BJ (cell line): Measurements from ENCODE around the gene PLEKHJ1. TPM values are rescaled to one million over a fixed set of nuclear protein-coding genes. Genes with fewer than 3 reads are reported as not detected.

ENCODE experiments used
- CTCF ChIA-PET: fragments of 350-600 bp; formaldehyde crosslinking; extraction: SDS; loops from one replicate; lab custom pipeline; 2021; ENCODE audit warnings: antibody characterized with exemption, inconsistent platforms; lab: Yijun Ruan, JAX
- POLR2A ChIA-PET: fragments of 300-600 bp; sonication (Branson Sonifier 250); formaldehyde crosslinking; extraction: SDS; loops from one replicate; lab custom pipeline; 2021; ENCODE audit warnings: antibody characterized with exemption; lab: Charles Lee
- DNase-seq: peaks from one replicate; pipeline ENCODE4 v3.0.0-alpha.2; 2011; ENCODE audit warnings: low read depth
- H3K27me3 ChIP-seq: 2 replicates; pipeline ENCODE4 v1.6.0; 2011; ENCODE audit warnings: low read length; ENCODE audit not compliant: control insufficient read depth, insufficient read depth
- H3K36me3 ChIP-seq: 2 replicates; pipeline ENCODE4 v1.5.1; 2011; ENCODE audit warnings: low read length; ENCODE audit not compliant: control insufficient read depth, insufficient read depth
- H3K4me3 ChIP-seq: 2 replicates; pipeline ENCODE4 v1.5.1; 2011; ENCODE audit warnings: low read depth, mild to moderate bottlenecking, control low read depth, low read length
- CTCF ChIP-seq: IDR thresholded peaks from 2 replicates; pipeline ENCODE4 v1.5.1; 2011; ENCODE audit warnings: low read depth, mild to moderate bottlenecking, control low read depth, inconsistent platforms, low read length, moderate library complexity; ENCODE audit not compliant: insufficient read depth
- polyA plus RNA-seq: library from polyadenylated mRNA; depleted of rRNA; stranded (reverse); fragments of >200 nt; gene quantifications from 2 replicates; pipeline ENCODE4 v1.2.3, GENCODE V29; 2011

PLEKHJ1 gene
- polyA plus RNA-seq, 1 experiment, result 65.8 TPM

GRCh38 chr19:2233601-2234280 is 2.4 kb downstream of the PLEKHJ1 start:
- ChIA-PET POLR2A (no interaction called here), CTCF (interaction anchor here (0.5 to 1.5 kb wide), 5 partner anchors 40 to 82 kb away, joined by 3 to 4 read pairs (median 3); no protein-coding TSS in a partner anchor)
- Histone ChIP-seq H3K27me3 (no peaks in the 10 kb centered on the region), H3K4me3 (no peak overlapping the region), H3K36me3 (peaks cover 24% of the 10 kb centered on the region)
- TF ChIP-seq CTCF, result no peak
- DNase-seq, result no peak

- Histone ChIP-seq H3K36me3 (peaks cover 28% of the 10 kb centered on the region), H3K27me3 (no peaks in the 10 kb centered on the region), H3K4me3 (no peak overlapping the region)
- ChIA-PET CTCF (interaction anchor here (0.7 kb wide), 1 partner anchor 76 kb away, joined by 3 read pairs; no protein-coding TSS in a partner anchor), POLR2A (no interaction called here)
- no peak for DNase-seq
- no peak for TF ChIP-seq CTCF
These were observed 3.6 kb downstream of the PLEKHJ1 start for GRCh38 chr19:2232286-2233151.

- no peak overlapping the region for H3K4me3 ChIP-seq
- no peak for DNase-seq
- no peaks in the 10 kb centered on the region for H3K27me3 ChIP-seq
- ChIA-PET POLR2A (interaction anchor here (0.7 kb wide), 1 partner anchor 77 kb away, joined by 6 read pairs; no protein-coding TSS in a partner anchor), CTCF (no interaction called here)
- no peak for TF ChIP-seq CTCF
- H3K36me3 ChIP-seq, result peaks cover 30% of the 10 kb centered on the region
These were observed 4.4 kb downstream of the PLEKHJ1 start for GRCh38 chr19:2231621-2232221.

- POLR2A ChIA-PET, result interaction anchor here (0.7 kb wide), 1 partner anchor 76 kb away, joined by 6 read pairs; no protein-coding TSS in a partner anchor
- DNase-seq, result no peak
- no peak for TF ChIP-seq CTCF
- Histone ChIP-seq H3K36me3 (peaks cover 35% of the 10 kb centered on the region), H3K4me3 (no peak overlapping the region), H3K27me3 (no peaks in the 10 kb centered on the region)
- CTCF ChIA-PET, result interaction anchor here (1.6 kb wide), 1 partner anchor 16 kb away, joined by 5 read pairs; no protein-coding TSS in a partner anchor
These were observed 5.2 kb downstream of the PLEKHJ1 start for GRCh38 chr19:2230807-2231533.
